Measurements from ENCODE around the gene TRMT112.

The TRMT112 gene

DNA sequence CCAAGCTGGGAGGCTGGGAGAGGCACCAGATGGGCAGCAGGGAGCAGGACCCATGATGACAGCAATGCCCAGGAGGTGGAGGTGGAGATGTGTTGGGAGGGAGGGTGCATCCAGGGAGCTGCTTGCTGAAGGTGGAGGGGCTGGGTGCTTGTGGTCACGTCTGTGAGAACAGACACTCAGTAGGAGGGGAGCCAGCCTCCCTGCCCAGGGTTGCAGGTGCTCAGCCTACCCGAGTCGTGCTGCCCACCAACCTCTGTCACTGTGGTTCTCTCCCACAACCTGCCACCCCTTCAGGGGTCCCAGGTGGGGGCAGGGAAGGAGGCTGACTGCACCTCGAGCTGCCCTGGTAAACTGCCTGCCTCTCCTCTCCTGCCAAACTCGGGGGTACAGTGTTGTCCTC is 6.0 kb upstream of the TRMT112 start:
- H3K27ac ChIP-seq (ENCODE audit: low read depth, low read length, poor library complexity, severe bottlenecking), result no peak overlapping the region
- no peaks in the 10 kb centered on the region for H3K79me2 ChIP-seq (ENCODE audit: insufficient read depth, low read length)
- no peak overlapping the region for H3K9ac ChIP-seq (ENCODE audit: low read length)
- H3K4me1 ChIP-seq (ENCODE audit: insufficient read depth, low read length, severe bottlenecking), result peaks cover 7% of the 10 kb centered on the region
- peaks cover 10% of the 10 kb centered on the region; the same call in 1 of the 2 replicates for H3K36me3 ChIP-seq (ENCODE audit: insufficient read depth, low read length)
- no peak overlapping the region for H3K4me2 ChIP-seq (ENCODE audit: low read length)
- H3F3A ChIP-seq (ENCODE audit: insufficient read depth, low read length), result no peaks in the 10 kb centered on the region
- H3K9me2 ChIP-seq (ENCODE audit: low read depth, low read length), result no peaks in the 10 kb centered on the region
- H4K20me1 ChIP-seq (ENCODE audit: insufficient read depth, low read length), result no peaks in the 10 kb centered on the region
- no peak for TF ChIP-seq EZH2 (IDR thresholded peaks at IDR 0.05; ENCODE audit: borderline replicate concordance, low read length)
- TF ChIP-seq, protein P1, sequence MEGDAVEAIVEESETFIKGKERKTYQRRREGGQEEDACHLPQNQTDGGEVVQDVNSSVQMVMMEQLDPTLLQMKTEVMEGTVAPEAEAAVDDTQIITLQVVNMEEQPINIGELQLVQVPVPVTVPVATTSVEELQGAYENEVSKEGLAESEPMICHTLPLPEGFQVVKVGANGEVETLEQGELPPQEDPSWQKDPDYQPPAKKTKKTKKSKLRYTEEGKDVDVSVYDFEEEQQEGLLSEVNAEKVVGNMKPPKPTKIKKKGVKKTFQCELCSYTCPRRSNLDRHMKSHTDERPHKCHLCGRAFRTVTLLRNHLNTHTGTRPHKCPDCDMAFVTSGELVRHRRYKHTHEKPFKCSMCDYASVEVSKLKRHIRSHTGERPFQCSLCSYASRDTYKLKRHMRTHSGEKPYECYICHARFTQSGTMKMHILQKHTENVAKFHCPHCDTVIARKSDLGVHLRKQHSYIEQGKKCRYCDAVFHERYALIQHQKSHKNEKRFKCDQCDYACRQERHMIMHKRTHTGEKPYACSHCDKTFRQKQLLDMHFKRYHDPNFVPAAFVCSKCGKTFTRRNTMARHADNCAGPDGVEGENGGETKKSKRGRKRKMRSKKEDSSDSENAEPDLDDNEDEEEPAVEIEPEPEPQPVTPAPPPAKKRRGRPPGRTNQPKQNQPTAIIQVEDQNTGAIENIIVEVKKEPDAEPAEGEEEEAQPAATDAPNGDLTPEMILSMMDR (IDR thresholded peaks at IDR 0.05; ENCODE audit: low read length), result no peak
- no peak overlapping the region for H3K4me3 ChIP-seq (ENCODE audit: low read depth, low read length, poor library complexity, severe bottlenecking)
- H3K9me3 ChIP-seq (ENCODE audit: low read length), result no peaks in the 10 kb centered on the region
- no peak overlapping the region for H2AFZ ChIP-seq (ENCODE audit: low read length)
- peaks cover 4% of the 10 kb centered on the region; the same call in 1 of the 2 replicates for H3K27me3 ChIP-seq (ENCODE audit: insufficient read depth, low read length)

DNA sequence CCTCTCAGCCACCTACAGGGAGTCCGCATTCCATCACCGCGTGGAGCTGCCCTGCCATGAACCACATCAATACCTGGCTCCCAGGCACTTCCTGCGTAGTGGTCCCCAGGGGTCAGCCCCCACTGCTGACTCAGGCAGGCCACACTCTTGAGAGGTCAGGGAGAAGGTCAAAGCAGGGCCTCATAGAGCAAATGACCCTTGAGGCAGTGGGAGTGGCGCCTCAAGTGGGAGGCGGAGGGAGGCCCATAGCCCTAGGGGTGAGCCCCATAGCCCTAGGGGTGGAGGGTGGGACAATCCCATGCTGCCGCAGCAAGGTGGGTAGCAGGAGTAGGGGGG is 5.5 kb upstream of the TRMT112 start:
- Histone ChIP-seq H4K20me1 (ENCODE audit: insufficient read depth, low read length) (no peaks in the 10 kb centered on the region), H3K36me3 (ENCODE audit: insufficient read depth, low read length) (peaks cover 10% of the 10 kb centered on the region; the same call in 1 of the 2 replicates), H3K9me3 (ENCODE audit: low read length) (no peaks in the 10 kb centered on the region), H3K4me1 (ENCODE audit: insufficient read depth, low read length, severe bottlenecking) (peaks cover 7% of the 10 kb centered on the region), H3K27me3 (ENCODE audit: insufficient read depth, low read length) (peaks cover 4% of the 10 kb centered on the region; the same call in 1 of the 2 replicates), H3K4me3 (ENCODE audit: low read depth, low read length, poor library complexity, severe bottlenecking) (no peak overlapping the region), H3K27ac (ENCODE audit: low read depth, low read length, poor library complexity, severe bottlenecking) (no peak overlapping the region), H3K79me2 (ENCODE audit: insufficient read depth, low read length) (no peaks in the 10 kb centered on the region), H3K9me2 (ENCODE audit: low read depth, low read length) (no peaks in the 10 kb centered on the region), H3K4me2 (ENCODE audit: low read length) (no peak overlapping the region), H2AFZ (ENCODE audit: low read length) (no peak overlapping the region), H3F3A (ENCODE audit: insufficient read depth, low read length) (no peaks in the 10 kb centered on the region), H3K9ac (ENCODE audit: low read length) (no peak overlapping the region)
- TF ChIP-seq, protein P1 (IDR thresholded peaks at IDR 0.05; ENCODE audit: low read length), result no peak
- TF ChIP-seq EZH2 (IDR thresholded peaks at IDR 0.05; ENCODE audit: borderline replicate concordance, low read length), result no peak

DNA sequence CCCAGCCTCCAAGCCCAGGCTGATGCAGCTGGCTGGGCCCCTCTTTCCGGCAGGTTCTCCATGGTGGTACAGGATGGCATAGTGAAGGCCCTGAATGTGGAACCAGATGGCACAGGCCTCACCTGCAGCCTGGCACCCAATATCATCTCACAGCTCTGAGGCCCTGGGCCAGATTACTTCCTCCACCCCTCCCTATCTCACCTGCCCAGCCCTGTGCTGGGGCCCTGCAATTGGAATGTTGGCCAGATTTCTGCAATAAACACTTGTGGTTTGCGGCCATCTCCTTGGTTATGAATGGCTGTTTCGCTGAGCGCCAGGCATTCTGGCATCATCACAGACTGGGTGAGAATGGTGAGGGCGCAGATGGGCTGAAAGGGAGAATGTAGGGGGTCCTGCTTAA is 4.2 kb upstream of the TRMT112 start:
- Histone ChIP-seq H3K27me3 (ENCODE audit: insufficient read depth, low read length) (no peaks in the 10 kb centered on the region), H3K36me3 (ENCODE audit: insufficient read depth, low read length) (peaks cover 11% of the 10 kb centered on the region; the same call in 1 of the 2 replicates), H3F3A (ENCODE audit: insufficient read depth, low read length) (no peaks in the 10 kb centered on the region), H3K27ac (ENCODE audit: low read depth, low read length, poor library complexity, severe bottlenecking) (no peak overlapping the region), H3K4me1 (ENCODE audit: insufficient read depth, low read length, severe bottlenecking) (peaks cover 11% of the 10 kb centered on the region), H3K79me2 (ENCODE audit: insufficient read depth, low read length) (no peaks in the 10 kb centered on the region), H2AFZ (ENCODE audit: low read length) (no peak overlapping the region), H3K9me2 (ENCODE audit: low read depth, low read length) (no peaks in the 10 kb centered on the region), H3K4me2 (ENCODE audit: low read length) (no peak overlapping the region), H3K4me3 (ENCODE audit: low read depth, low read length, poor library complexity, severe bottlenecking) (no peak overlapping the region), H4K20me1 (ENCODE audit: insufficient read depth, low read length) (no peaks in the 10 kb centered on the region), H3K9ac (ENCODE audit: low read length) (no peak overlapping the region), H3K9me3 (ENCODE audit: low read length) (no peaks in the 10 kb centered on the region)
- TF ChIP-seq, protein P1 (IDR thresholded peaks at IDR 0.05; ENCODE audit: low read length), result no peak
- no peak for TF ChIP-seq EZH2 (IDR thresholded peaks at IDR 0.05; ENCODE audit: borderline replicate concordance, low read length)
